ENCODE measurements around the gene PEX6. TPM values are rescaled to one million over a fixed set of nuclear protein-coding genes. Genes with fewer than 3 reads are reported as not detected.

PEX6 gene
- polyA plus RNA-seq, 1 of the 3 experiments (the other 2 are of a cell fraction): 15.3 TPM

GRCh38 chr6:42938987-42939809 is 39.8 kb downstream of the PEX6 start:
- TF ChIP-seq PBX3 (IDR thresholded peaks at IDR 0.05): no peak
- no peak for TF ChIP-seq ZBTB33 (IDR thresholded peaks at IDR 0.05; ENCODE audit: borderline replicate concordance, low read depth)
- TF ChIP-seq TCF12 (IDR thresholded peaks at IDR 0.05): no peak
- no peak for TF ChIP-seq FOXJ3 (CRISPR knock-in tag; IDR thresholded peaks at IDR 0.05)
- no peak for TF ChIP-seq TEAD4 (IDR thresholded peaks at IDR 0.05; ENCODE audit: borderline replicate concordance, insufficient read depth)
- H4K20me1 ChIP-seq (ENCODE audit: insufficient read depth): no peaks in the 10 kb centered on the region; the same call in 1 of the 2 replicates
- H3K4me1 ChIP-seq (ENCODE audit: control insufficient read depth in 1 of 2, insufficient read depth in 2 of 2, low read depth in 1 of 2, low read length in 1 of 2): no peaks in the 10 kb centered on the region; a peak in 1 of 4 replicates
- H3K9me2 ChIP-seq: no peaks in the 10 kb centered on the region
- DNase-seq: no peak
- no peak overlapping the region for H2AFZ ChIP-seq (ENCODE audit: low read depth)
- H3K27ac ChIP-seq (ENCODE audit: low read depth in 2 of 2, low read length in 1 of 2): no peak overlapping the region
- no peaks in the 10 kb centered on the region for H3K9me3 ChIP-seq
- no peak overlapping the region for H3K4me2 ChIP-seq
- H3K27me3 ChIP-seq (ENCODE audit: insufficient read depth): no peaks in the 10 kb centered on the region
- H3K79me2 ChIP-seq (ENCODE audit: insufficient read depth): peaks cover 9% of the 10 kb centered on the region
- CTCF ChIA-PET: no interaction called here
- POLR2A ChIA-PET: interaction anchor here (1.5 kb wide), 1 partner anchor 9 kb away, joined by 4 read pairs; the partner anchor contains the start of gene CNPY3
- H3K9ac ChIP-seq: no peak overlapping the region
- H3K36me3 ChIP-seq (replicated peaks in 1 of 2; ENCODE audit: control insufficient read depth in 1 of 2, insufficient read depth in 2 of 2, low read length in 1 of 2): peaks cover 36 to 39% of the 10 kb centered on the region in 2 experiments
- H3F3A ChIP-seq (replicated peaks; ENCODE audit: insufficient read depth): no peaks in the 10 kb centered on the region
- 93% methylated on average over 8 of the region's 9 CpGs for WGBS (ENCODE audit: low lambda C conversion rate)
- H3K4me3 ChIP-seq (ENCODE audit: low read depth in 2 of 2, low read length in 1 of 2): no peak overlapping the region

GRCh38 chr6:42938428-42938796 is 40.6 kb downstream of the PEX6 start:
- Histone ChIP-seq H3F3A (replicated peaks; ENCODE audit: insufficient read depth) (no peaks in the 10 kb centered on the region), H3K9me3 (no peaks in the 10 kb centered on the region), H2AFZ (ENCODE audit: low read depth) (no peak overlapping the region), H4K20me1 (ENCODE audit: insufficient read depth) (no peaks in the 10 kb centered on the region; the same call in 1 of the 2 replicates), H3K36me3 (replicated peaks in 1 of 2; ENCODE audit: control insufficient read depth in 1 of 2, insufficient read depth in 2 of 2, low read length in 1 of 2) (peaks cover 42 to 44% of the 10 kb centered on the region in 2 experiments), H3K4me2 (no peak overlapping the region), H3K4me3 (ENCODE audit: low read depth in 2 of 2, low read length in 1 of 2) (no peak overlapping the region), H3K9me2 (no peaks in the 10 kb centered on the region), H3K79me2 (ENCODE audit: insufficient read depth) (peaks cover 16% of the 10 kb centered on the region), H3K27me3 (ENCODE audit: insufficient read depth) (no peaks in the 10 kb centered on the region), H3K9ac (no peak overlapping the region), H3K27ac (ENCODE audit: low read depth in 2 of 2, low read length in 1 of 2) (no peak overlapping the region), H3K4me1 (ENCODE audit: control insufficient read depth in 1 of 2, insufficient read depth in 2 of 2, low read depth in 1 of 2, low read length in 1 of 2) (no peaks in the 10 kb centered on the region; a peak in 1 of 4 replicates)
- POLR2A ChIA-PET: interaction anchor here (1.5 kb wide), 1 partner anchor 9 kb away, joined by 4 read pairs; the partner anchor contains the start of gene CNPY3
- 83% methylated on average over 3 of the region's 5 CpGs for WGBS (ENCODE audit: low lambda C conversion rate)
- TF ChIP-seq USF2 (IDR thresholded peaks at IDR 0.05; ENCODE audit: borderline replicate concordance, low read depth, low read length) (no peak), JUND (IDR thresholded peaks at IDR 0.05) (no peak), YY1 (IDR thresholded peaks at IDR 0.05; ENCODE audit: low read depth) (no peak), RXRA (IDR thresholded peaks at IDR 0.05; ENCODE audit: borderline replicate concordance, low read depth) (no peak), EZH2phosphoT487 (IDR thresholded peaks at IDR 0.05; ENCODE audit: borderline replicate concordance, low read depth) (no peak), RAD21 (IDR thresholded peaks at IDR 0.05; ENCODE audit: low read length) (no peak), FOXM1 (IDR thresholded peaks at IDR 0.05; ENCODE audit: low read depth) (no peak), RFX5 (IDR thresholded peaks at IDR 0.05; ENCODE audit: low read length) (no peak), SIN3A (IDR thresholded peaks at IDR 0.05; ENCODE audit: borderline replicate concordance, low read depth, low read length) (no peak), FOSL2 (IDR thresholded peaks at IDR 0.05; ENCODE audit: borderline replicate concordance, low read depth) (no peak)
- DNase-seq: no peak
- CTCF ChIA-PET: no interaction called here

All from SK-N-SH (cell line).